ENCODE results near the gene PRKCB. TPM values are rescaled to one million over a fixed set of nuclear protein-coding genes. Genes with fewer than 3 reads are reported as not detected.

Gene PRKCB
- total and polyA plus RNA-seq, 2 of the 8 experiments (the other 6 are each of a cell fraction or from before 2014, with no cell fraction given) = 7.1 to 12.1 TPM

DNA sequence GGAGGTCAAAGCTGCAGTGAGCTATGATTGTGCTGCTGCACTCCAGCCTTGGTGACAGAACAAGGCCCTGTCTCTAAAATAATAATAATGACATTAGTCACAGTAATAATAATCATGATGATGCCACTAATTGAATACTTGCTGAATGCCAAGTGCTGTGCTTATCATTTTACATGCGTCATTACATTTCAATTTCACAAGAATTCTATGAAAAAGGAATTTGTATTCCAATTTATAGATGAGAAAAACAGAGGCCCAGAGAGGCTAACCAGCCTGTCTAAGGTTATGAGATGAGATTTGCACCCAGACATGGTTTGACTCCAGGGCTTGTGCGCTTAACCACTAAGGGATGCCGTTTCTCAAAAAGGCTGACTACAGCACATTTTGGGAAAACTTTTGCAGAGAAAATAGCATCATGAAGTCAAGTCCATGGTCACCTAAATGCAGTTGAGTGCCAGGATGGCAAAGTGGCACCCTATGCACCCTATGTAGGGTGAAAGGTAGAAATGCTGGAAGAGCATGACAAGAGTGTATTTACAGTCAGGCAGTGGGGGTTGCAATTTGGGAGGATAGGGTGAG, 276.0 kb downstream of the PRKCB start:
- no peak overlapping the region for H3K4me3 ChIP-seq (ENCODE audit: extremely low read depth in 1 of 4, insufficient read depth in 2 of 4, low read depth in 3 of 4, low read length in 4 of 4)
- H4K5ac ChIP-seq (ENCODE audit: insufficient read length, low read depth, low read length) = no peak overlapping the region
- H3K79me1 ChIP-seq (ENCODE audit: low read depth, low read length) = no peaks in the 10 kb centered on the region
- ChIA-PET CTCF (ENCODE audit: partially characterized antibody) (no interaction called here), POLR2A (ENCODE audit: partially characterized antibody) (no interaction called here)
- peaks cover 2% of the 10 kb centered on the region; the same call in 1 of the 2 replicates for H3K23me2 ChIP-seq (ENCODE audit: low read depth, low read length)
- H2BK15ac ChIP-seq (ENCODE audit: low read length) = no peak overlapping the region
- H2AFZ ChIP-seq (ENCODE audit: low read length) = no peak overlapping the region
- no peaks in the 10 kb centered on the region for H4K20me1 ChIP-seq (replicated peaks in 1 of 2; ENCODE audit: control insufficient read depth in 1 of 2, insufficient read depth in 2 of 2, low read length in 2 of 2)
- peaks cover 0 to 3% (median 0%) of the 10 kb centered on the region in 4 experiments; a peak in 1 of 7 replicates for H3K4me1 ChIP-seq (replicated peaks in 1 of 4; ENCODE audit: control insufficient read depth in 3 of 4, insufficient read depth in 4 of 4, low read length in 3 of 4)
- H4K91ac ChIP-seq (replicated peaks; ENCODE audit: insufficient read length, low read length) = no peak overlapping the region
- H3K36me3 ChIP-seq (ENCODE audit: control insufficient read depth in 2 of 4, insufficient read depth in 4 of 4, low read length in 3 of 4) = no peaks in the 10 kb centered on the region
- no peak overlapping the region for H3K56ac ChIP-seq (replicated peaks; ENCODE audit: insufficient read length, low read depth, low read length)
- no peak overlapping the region for H4K8ac ChIP-seq (ENCODE audit: extremely low read depth, insufficient read depth, low read length)
- no peak overlapping the region for H3K4ac ChIP-seq (replicated peaks; ENCODE audit: insufficient read length, low read depth, low read length)
- H3K4me2 ChIP-seq (ENCODE audit: insufficient read depth in 1 of 2, low read depth in 2 of 2, low read length in 2 of 2) = no peak overlapping the region
- H2AK5ac ChIP-seq (ENCODE audit: low read depth, low read length) = no peak overlapping the region
- DNase-seq (ENCODE audit: low read depth in 1 of 2, low spot score in 2 of 2) (no peak), FAIRE-seq (no peak)
- H2BK120ac ChIP-seq (replicated peaks; ENCODE audit: low read depth, low read length) = no peak overlapping the region
- no peaks in the 10 kb centered on the region for H3K79me2 ChIP-seq (ENCODE audit: control insufficient read depth in 1 of 2, insufficient read depth in 2 of 2, low read length in 2 of 2)
- H3K14ac ChIP-seq (ENCODE audit: insufficient read length) = no peak overlapping the region
- H3K9me3 ChIP-seq (ENCODE audit: insufficient read depth in 2 of 2, low read depth in 1 of 2, low read length in 1 of 2) = peaks cover 0 to 3% of the 10 kb centered on the region in 2 experiments; a peak in 1 of 4 replicates
- H3K23ac ChIP-seq (ENCODE audit: insufficient read length) = no peak overlapping the region
- H3K27me3 ChIP-seq (replicated peaks in 1 of 4; ENCODE audit: control insufficient read depth in 3 of 4, extremely low read depth in 1 of 4, insufficient read depth in 3 of 4, low read length in 3 of 4) = no peaks in the 10 kb centered on the region
- H2BK20ac ChIP-seq (ENCODE audit: low read length) = no peak overlapping the region
- no peak overlapping the region for H3K18ac ChIP-seq (ENCODE audit: extremely low read depth, low read length)
- WGBS, 2 experiments (ENCODE audit: extremely low coverage in 1 of 2, insufficient coverage in 1 of 2, insufficient read length in 1 of 2, insufficient replicate concordance in 2 of 2, low coverage in 1 of 2, low lambda C conversion rate in 2 of 2, missing lambda C conversion rate in 1 of 2) = 91% methylated on average over 3 of the region's 3 CpGs; no CpG with 5 or more reads in 1 of the 2 experiments
- no peak overlapping the region for H2BK12ac ChIP-seq (ENCODE audit: low read depth, low read length)
- no peak overlapping the region for H3K27ac ChIP-seq (ENCODE audit: low read depth, low read length)
- no peak overlapping the region for H3K9ac ChIP-seq (replicated peaks in 1 of 4; ENCODE audit: extremely low read depth in 1 of 4, low read depth in 3 of 4, low read length in 3 of 4)
- H2BK5ac ChIP-seq (ENCODE audit: low read depth, low read length) = no peak overlapping the region
- TF ChIP-seq, protein P1, sequence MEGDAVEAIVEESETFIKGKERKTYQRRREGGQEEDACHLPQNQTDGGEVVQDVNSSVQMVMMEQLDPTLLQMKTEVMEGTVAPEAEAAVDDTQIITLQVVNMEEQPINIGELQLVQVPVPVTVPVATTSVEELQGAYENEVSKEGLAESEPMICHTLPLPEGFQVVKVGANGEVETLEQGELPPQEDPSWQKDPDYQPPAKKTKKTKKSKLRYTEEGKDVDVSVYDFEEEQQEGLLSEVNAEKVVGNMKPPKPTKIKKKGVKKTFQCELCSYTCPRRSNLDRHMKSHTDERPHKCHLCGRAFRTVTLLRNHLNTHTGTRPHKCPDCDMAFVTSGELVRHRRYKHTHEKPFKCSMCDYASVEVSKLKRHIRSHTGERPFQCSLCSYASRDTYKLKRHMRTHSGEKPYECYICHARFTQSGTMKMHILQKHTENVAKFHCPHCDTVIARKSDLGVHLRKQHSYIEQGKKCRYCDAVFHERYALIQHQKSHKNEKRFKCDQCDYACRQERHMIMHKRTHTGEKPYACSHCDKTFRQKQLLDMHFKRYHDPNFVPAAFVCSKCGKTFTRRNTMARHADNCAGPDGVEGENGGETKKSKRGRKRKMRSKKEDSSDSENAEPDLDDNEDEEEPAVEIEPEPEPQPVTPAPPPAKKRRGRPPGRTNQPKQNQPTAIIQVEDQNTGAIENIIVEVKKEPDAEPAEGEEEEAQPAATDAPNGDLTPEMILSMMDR (IDR thresholded peaks at IDR 0.05; ENCODE audit: control extremely low read depth in 1 of 3, insufficient read depth in 1 of 3, low read depth in 1 of 3, low read length in 3 of 3) = no peak
- TF ChIP-seq EGR1 (IDR thresholded peaks at IDR 0.05; ENCODE audit: borderline replicate concordance, low read depth, low read length) = no peak
- no peak for TF ChIP-seq EP300 (IDR thresholded peaks at IDR 0.05; ENCODE audit: borderline replicate concordance in 1 of 2, low read depth in 2 of 2, low read length in 2 of 2)
- no peak for TF ChIP-seq POU5F1 (IDR thresholded peaks at IDR 0.05; ENCODE audit: low read depth, low read length)
- no peak for TF ChIP-seq POLR2A (IDR thresholded peaks at IDR 0.05; ENCODE audit: control extremely low read depth in 1 of 2, low read depth in 2 of 2, low read length in 2 of 2)
- TF ChIP-seq KDM4A (IDR thresholded peaks at IDR 0.05; ENCODE audit: low read depth, low read length, severe bottlenecking) = no peak
- no peak for TF ChIP-seq SP4 (IDR thresholded peaks at IDR 0.05; ENCODE audit: low read length)
- no peak for TF ChIP-seq CEBPB (IDR thresholded peaks at IDR 0.05; ENCODE audit: low read depth, low read length)
- TF ChIP-seq BRCA1 (IDR thresholded peaks at IDR 0.05; ENCODE audit: low read depth, low read length) = no peak
- TF ChIP-seq JUND (IDR thresholded peaks at IDR 0.05; ENCODE audit: low read length) = no peak
- no peak for TF ChIP-seq NANOG (IDR thresholded peaks at IDR 0.05; ENCODE audit: insufficient read depth, low read depth, low read length, poor library complexity, severe bottlenecking)
- TF ChIP-seq BACH1 (IDR thresholded peaks at IDR 0.05; ENCODE audit: low read length) = no peak
